Ammon's horn (tissue), 1 donor: Measurements from ENCODE around the gene CDC42EP4.

Source experiments
- DNase-seq: peaks from one replicate; pipeline ENCODE4 v3.0.0-alpha.2; 2016; ENCODE audit warnings: low spot score

CDC42EP4 gene

GRCh38 chr17:73297934-73298861 is 13.6 kb downstream of the CDC42EP4 start:
- no peak for DNase-seq

- DNase-seq = no peak
Measured at GRCh38 chr17:73293480-73293911, 18.3 kb downstream of the CDC42EP4 start.

DNA sequence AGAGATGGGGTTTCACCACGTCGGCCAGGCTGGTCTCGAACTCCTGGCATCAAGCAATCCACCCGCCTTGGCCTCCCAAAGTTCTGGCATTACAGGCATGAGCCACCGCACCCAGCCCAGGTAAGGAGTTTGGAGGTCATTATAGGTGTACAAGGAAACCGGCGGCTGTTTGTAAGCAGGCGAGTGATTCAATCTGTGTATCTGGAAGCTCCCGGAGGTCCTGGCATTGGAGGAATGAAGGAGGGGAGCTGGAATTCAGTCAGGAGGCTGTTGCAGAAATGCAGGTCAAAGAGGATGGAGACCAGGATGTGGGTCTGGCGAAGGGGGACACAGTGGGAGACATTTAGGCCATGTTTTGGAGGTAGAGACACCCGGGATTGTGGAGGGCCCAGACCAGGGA is 18.8 kb downstream of the CDC42EP4 start:
- no peak for DNase-seq

DNA sequence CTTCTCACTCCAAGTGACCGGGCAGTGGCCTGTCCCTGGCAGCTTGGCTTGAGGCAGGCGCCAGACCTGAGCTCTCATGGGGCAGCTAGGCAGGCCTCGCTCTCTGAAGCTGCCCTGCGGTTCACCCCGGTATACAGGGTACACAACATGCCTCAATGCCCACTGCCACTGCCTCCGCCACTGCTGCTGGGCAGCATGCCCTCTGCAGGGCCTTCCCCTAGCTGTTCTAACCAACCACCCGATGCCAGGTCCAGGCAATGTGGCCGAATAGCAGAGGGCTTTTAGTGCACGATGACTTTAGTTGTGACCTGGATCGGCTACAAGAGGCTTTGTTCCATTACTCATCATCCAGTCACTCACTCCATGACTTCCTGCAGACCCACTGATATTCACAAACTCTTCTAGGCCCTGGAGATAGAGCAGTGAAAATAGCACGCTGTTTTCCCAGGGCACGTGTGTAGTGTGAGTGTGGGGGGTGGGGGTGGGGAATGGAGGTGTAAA is 19.7 kb downstream of the CDC42EP4 start:
- peak; percentile 77 for DNase-seq

DNA sequence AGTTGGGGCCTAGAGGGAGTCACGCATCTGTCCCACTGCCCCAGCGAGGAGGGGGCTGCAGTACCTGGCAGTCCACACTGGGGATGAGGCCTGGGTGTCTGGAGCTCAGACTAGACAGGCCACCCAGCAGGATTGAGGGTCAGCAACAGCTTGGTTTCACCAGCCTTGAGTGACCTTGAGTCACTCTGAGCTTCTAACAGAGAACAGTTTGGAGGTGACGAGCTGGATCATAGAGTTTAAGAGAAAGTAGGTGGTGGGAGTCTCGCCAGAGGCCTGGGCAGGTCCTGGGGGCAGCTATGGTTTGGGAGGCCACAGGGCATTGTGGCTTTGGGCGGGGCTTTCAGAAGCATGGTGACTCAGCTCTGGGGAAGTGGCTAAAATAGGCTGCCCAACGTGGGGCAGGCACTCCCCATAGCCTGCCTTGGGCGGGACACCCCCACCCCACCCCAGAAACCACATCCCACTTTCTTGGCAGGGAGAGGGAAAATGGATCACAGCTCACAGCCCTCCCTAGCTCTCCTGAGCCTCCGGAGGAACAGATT is 20.5 kb downstream of the CDC42EP4 start:
- no peak for DNase-seq

- DNase-seq = no peak
Measured at GRCh38 chr17:73290399-73291259, 21.2 kb downstream of the CDC42EP4 start.

DNA sequence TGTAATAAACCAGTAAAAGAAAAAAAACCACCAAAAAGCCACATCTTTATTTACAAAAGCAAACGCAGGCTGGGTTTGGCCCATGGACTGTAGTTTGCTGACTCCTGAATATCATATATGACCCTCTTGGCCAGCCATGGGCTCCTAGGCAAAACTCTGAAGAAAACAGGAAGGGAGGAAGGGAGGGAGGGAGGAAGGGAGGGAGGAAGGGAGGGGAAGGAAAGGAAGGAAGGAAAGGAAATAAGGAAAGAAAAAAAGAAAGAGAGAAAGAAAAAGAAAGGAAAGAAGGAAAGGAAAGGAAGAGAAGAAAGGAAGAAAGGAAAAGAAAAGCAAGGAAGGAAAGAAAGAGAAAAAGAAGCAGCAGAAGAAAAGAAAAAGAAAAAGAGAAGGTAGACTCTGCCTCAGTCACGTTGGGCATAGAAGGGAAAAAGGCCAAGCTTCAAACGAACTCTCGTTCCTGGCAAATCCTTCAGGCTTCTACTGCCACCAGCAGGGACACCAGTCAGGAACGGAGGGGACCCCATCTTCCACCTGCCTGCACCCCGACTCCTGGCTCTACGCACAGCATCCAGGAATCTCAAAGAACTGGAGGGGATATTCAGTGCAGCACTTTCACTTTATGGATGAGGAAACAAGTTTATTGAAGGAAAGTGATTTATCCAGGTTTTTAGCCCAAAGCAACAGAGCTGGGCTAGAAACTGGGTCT is 22.1 kb downstream of the CDC42EP4 start:
- no peak for DNase-seq

GRCh38 chr17:73288534-73289302 is 23.1 kb downstream of the CDC42EP4 start:
- DNase-seq = no peak

DNA sequence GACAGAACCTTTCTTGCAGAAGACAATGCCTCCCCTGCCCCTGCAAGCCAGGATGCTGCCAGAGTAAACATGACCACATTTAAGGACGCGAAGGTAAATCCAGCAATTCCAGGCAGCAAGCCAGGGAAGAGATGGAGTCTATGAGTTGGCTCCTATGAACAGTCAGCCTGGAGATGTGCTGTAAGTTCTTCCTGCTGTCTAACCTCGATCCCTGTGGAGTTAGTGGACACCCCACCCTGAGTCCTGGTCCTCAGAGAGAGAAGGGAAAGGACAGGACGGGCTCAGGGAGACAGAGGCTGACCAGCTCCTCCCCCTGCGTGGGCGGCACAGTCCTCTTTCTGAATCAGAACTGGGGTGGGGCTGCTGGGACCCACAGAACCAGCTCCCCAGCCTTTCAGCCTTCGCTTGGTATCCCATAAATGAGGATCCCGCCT is 24.9 kb downstream of the CDC42EP4 start:
- no peak for DNase-seq

- DNase-seq = no peak
Measured at GRCh38 chr17:73285916-73286862, 25.6 kb downstream of the CDC42EP4 start.

GRCh38 chr17:73285603-73285908 is 26.2 kb downstream of the CDC42EP4 start:
- DNase-seq = no peak

DNA sequence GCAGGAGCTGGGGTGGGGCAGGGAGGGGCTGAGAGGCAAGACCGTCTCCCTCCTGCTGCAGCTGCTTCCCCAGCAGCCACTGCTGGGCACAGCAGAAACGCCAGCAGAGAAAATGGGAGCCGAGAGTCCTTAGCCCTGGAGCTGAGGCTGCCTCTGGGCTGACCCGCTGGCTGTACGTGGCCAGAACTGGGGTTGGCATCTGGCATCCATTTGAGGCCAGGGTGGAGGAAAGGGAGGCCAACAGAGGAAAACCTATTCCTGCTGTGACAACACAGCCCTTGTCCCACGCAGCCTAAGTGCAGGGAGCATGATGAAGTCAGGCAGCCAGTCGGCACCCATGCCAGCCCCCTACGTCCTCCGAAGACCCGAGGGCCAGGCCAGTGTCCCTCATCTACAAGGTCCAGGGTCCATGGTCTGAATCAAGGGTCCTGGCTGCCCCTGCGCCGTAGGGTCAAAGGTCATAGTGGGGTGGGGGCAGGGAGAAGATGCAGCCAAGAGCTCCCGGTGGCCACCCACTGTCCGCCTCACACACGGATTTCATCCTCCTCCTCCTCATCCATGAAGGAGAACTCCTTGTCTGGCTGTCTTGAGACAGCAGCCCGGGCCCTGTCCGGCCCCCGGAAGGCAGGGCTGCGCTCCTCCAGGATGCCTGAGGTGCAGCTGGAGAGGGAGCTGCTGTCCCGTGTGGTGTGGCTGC is 26.7 kb downstream of the CDC42EP4 start:
- no peak for DNase-seq

- no peak for DNase-seq
Measured at GRCh38 chr17:73284354-73284753, 27.4 kb downstream of the CDC42EP4 start.

DNA sequence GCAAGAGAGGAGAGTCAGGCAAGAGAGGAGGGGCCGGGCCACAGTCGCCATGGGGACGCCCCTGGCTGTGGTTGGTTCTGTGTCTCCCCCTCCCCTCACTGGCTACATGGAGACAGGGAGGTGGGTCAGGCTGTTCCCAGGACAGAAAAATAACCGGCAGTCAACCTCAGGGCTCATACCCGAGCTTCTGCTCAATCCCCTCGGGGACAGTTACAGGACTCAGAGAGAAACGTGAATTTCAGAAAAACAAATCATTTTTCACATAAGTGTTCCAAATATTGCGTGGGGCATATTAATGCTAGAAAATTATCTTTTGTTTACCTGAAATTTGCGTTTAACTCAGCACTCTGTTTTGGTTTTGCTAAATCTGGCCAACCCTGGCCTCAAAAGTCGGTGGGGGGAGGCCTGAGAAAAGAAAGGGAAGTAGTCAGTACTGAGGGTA is 27.9 kb downstream of the CDC42EP4 start:
- peak; percentile 57 for DNase-seq

- no peak for DNase-seq
Measured at GRCh38 chr17:73283250-73283649, 28.6 kb downstream of the CDC42EP4 start.

DNA sequence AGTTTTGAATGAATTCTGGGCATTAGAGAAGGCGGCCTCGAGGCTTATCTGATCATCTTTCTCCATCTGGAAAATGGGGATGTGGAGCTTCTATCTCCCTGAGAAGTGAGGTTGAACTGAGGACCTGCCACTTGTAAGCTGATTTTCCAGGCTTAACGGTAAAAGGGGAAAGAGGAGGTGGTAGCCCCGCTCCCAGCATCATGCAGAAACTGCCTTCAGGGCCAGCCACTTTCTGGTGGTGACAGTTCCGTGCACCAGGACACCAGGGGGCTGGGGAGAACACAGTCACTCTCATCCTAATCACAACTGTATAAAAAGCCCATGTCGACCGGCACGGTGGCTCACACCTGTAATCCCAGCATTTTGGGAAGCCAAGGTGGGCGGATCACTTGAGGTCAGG is 29.2 kb downstream of the CDC42EP4 start:
- no peak for DNase-seq

DNA sequence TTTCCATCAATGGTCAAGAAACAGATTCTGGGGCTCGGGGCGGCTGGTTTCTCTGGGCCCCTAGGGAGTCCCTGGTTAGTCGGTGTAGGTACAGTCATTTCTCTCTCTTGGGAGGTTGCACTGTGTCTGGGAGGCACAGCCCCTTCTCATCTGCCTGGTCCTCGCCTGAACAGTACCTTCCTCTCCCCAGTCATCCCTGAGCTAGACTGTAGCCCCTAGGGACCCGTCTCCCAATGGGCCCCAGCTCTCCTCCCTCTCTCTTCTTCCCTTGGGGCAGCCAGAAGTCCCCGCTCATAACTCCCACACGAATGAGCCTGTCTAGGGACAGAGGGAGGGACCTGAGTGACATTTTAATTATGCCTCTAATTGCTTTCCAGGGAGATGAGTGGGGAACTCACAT is 29.9 kb downstream of the CDC42EP4 start:
- DNase-seq = no peak

DNA sequence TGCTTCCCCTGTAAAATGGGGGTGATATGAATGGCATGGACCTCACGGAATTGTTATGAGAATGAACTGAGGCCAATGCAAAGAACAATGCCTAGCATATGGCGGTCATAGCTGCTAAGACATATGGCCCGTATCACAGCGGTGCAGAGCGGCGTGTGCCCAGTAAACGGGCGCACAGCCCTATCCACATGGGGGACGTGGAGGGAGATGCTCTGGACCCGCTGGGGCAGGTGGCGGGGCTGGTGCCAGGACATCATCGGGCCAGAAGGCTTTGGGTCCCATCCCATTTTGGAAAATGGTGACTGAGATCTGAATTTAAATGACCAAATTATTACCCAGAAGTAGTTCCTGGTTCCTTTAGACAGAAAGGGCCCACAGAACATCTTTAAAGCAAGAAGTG is 31.6 kb downstream of the CDC42EP4 start:
- DNase-seq = no peak

GRCh38 chr17:73279704-73280103 is 32.1 kb downstream of the CDC42EP4 start:
- DNase-seq = no peak
